ENCODE measurements around the gene SOD3. TPM values are rescaled to one million over a fixed set of nuclear protein-coding genes. Genes with fewer than 3 reads are reported as not detected.

The SOD3 gene
- polyA plus RNA-seq, 1 donor (not counting 4 experiments of a cell fraction or from before 2014, with no cell fraction given) = not detected

GRCh38 chr4:24753519-24753918 lies 41.9 kb upstream of the SOD3 start:
- peak; percentile 100 for DNase-seq (ENCODE audit: low read depth, low spot score)
- dilution Hi-C loops (cut with MboI; ENCODE audit: extremely low pct_ligation_motif_present, low sequenced_read_pairs) = no loop called here
- no peaks in the 10 kb centered on the region for H3K36me3 ChIP-seq (ENCODE audit: control insufficient read depth in 2 of 2, extremely low read depth in 1 of 2, insufficient read depth in 2 of 2, low read length in 2 of 2)
- H2AFZ ChIP-seq (ENCODE audit: control insufficient read depth, low read length) = no peak overlapping the region
- no peak overlapping the region for H3K9ac ChIP-seq (ENCODE audit: control insufficient read depth, extremely low read depth, insufficient read depth, low read length)
- peaks cover 17% of the 10 kb centered on the region for H3K4me1 ChIP-seq (ENCODE audit: control insufficient read depth, extremely low read depth, insufficient read depth, low read length)
- peak; percentile 96 for FAIRE-seq
- H3K9me1 ChIP-seq (ENCODE audit: control insufficient read depth, extremely low read depth, insufficient read depth, low read length) = no peaks in the 10 kb centered on the region
- H3K9me3 ChIP-seq (ENCODE audit: control insufficient read depth, low read depth, low read length) = peaks cover 2% of the 10 kb centered on the region
- peak overlapping the region; percentile 52 for H3K27ac ChIP-seq (ENCODE audit: control insufficient read depth, insufficient read depth, low read length)
- H3K4me2 ChIP-seq (ENCODE audit: control insufficient read depth, extremely low read depth, insufficient read depth, low read depth, low read length) = no peak overlapping the region
- no peaks in the 10 kb centered on the region for H4K20me1 ChIP-seq (ENCODE audit: control insufficient read depth, extremely low read depth, insufficient read depth, low read length)
- TF ChIP-seq CTCF (optimal IDR thresholded peaks at IDR 0.05 in 1 of 3, IDR thresholded peaks at IDR 0.05 in 1 of 3, conservative IDR thresholded peaks at IDR 0.05 in 1 of 3; ENCODE audit: extremely low read depth in 1 of 3, insufficient read depth in 2 of 3, low read length in 3 of 3) = no peak
- no peak for TF ChIP-seq EZH2 (IDR thresholded peaks at IDR 0.05; ENCODE audit: low read length)
- no peak overlapping the region for H3K4me3 ChIP-seq (ENCODE audit: control insufficient read depth in 2 of 3, extremely low read depth in 1 of 3, insufficient read depth in 2 of 3, low read depth in 1 of 3, low read length in 3 of 3)
- no peaks in the 10 kb centered on the region for H3K27me3 ChIP-seq (ENCODE audit: control insufficient read depth, extremely low read depth, insufficient read depth, low read length)
- H3K79me2 ChIP-seq (ENCODE audit: control insufficient read depth, insufficient read depth, low read length) = no peaks in the 10 kb centered on the region

- FAIRE-seq (no peak), DNase-seq (ENCODE audit: low read depth, low spot score) (no peak)
- peaks cover 2% of the 10 kb centered on the region for H3K9me3 ChIP-seq (ENCODE audit: control insufficient read depth, low read depth, low read length)
- no peak overlapping the region for H3K4me2 ChIP-seq (ENCODE audit: control insufficient read depth, extremely low read depth, insufficient read depth, low read depth, low read length)
- no peaks in the 10 kb centered on the region for H4K20me1 ChIP-seq (ENCODE audit: control insufficient read depth, extremely low read depth, insufficient read depth, low read length)
- no peaks in the 10 kb centered on the region for H3K79me2 ChIP-seq (ENCODE audit: control insufficient read depth, insufficient read depth, low read length)
- peak overlapping the region; percentile 52 for H3K27ac ChIP-seq (ENCODE audit: control insufficient read depth, insufficient read depth, low read length)
- no peak overlapping the region for H3K4me3 ChIP-seq (ENCODE audit: control insufficient read depth in 2 of 3, extremely low read depth in 1 of 3, insufficient read depth in 2 of 3, low read depth in 1 of 3, low read length in 3 of 3)
- no peaks in the 10 kb centered on the region for H3K27me3 ChIP-seq (ENCODE audit: control insufficient read depth, extremely low read depth, insufficient read depth, low read length)
- H3K9ac ChIP-seq (ENCODE audit: control insufficient read depth, extremely low read depth, insufficient read depth, low read length) = no peak overlapping the region
- TF ChIP-seq EZH2 (IDR thresholded peaks at IDR 0.05; ENCODE audit: low read length) (no peak), CTCF (optimal IDR thresholded peaks at IDR 0.05 in 1 of 3, IDR thresholded peaks at IDR 0.05 in 1 of 3, conservative IDR thresholded peaks at IDR 0.05 in 1 of 3; ENCODE audit: extremely low read depth in 1 of 3, insufficient read depth in 2 of 3, low read length in 3 of 3) (no peak)
- no peak overlapping the region for H2AFZ ChIP-seq (ENCODE audit: control insufficient read depth, low read length)
- peaks cover 17% of the 10 kb centered on the region for H3K4me1 ChIP-seq (ENCODE audit: control insufficient read depth, extremely low read depth, insufficient read depth, low read length)
- no peaks in the 10 kb centered on the region for H3K9me1 ChIP-seq (ENCODE audit: control insufficient read depth, extremely low read depth, insufficient read depth, low read length)
- dilution Hi-C loops (cut with MboI; ENCODE audit: extremely low pct_ligation_motif_present, low sequenced_read_pairs) = no loop called here
- H3K36me3 ChIP-seq (ENCODE audit: control insufficient read depth in 2 of 2, extremely low read depth in 1 of 2, insufficient read depth in 2 of 2, low read length in 2 of 2) = no peaks in the 10 kb centered on the region
Observed at GRCh38 chr4:24754571-24754970, 40.8 kb upstream of the SOD3 start.
